Suppressor macrophage treated with lipopolysaccharide for 4 hours (primary cell): Measurements from ENCODE around the gene TWNK.

ENCODE experiments used
- DNase-seq: peaks from one replicate; pipeline ENCODE4 v3.0.0-alpha.2; 2020

TWNK gene

DNA sequence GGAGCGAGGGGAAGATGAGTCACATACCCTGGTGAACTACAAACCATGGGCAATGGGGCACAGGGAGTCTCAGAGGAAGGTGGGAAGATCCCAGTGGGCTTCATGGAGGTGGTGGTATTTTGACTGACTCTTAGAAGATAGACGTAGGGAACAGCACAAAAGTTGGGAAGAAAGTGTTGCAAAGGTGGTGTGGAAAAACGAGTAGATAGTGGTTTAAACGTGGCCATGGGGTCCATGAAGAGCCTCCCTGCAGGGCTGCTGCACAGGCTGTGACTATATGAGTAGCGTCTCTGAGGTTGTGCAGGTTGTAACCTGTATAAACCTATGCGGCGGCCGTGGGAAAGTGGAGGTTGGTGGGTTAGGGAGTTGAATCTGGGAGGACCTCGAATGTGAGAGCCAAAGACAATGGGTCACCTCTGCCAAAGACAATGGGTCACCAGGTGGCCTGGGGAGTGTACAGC lies 26.1 kb downstream of the TWNK start:
- no peak for DNase-seq

DNA sequence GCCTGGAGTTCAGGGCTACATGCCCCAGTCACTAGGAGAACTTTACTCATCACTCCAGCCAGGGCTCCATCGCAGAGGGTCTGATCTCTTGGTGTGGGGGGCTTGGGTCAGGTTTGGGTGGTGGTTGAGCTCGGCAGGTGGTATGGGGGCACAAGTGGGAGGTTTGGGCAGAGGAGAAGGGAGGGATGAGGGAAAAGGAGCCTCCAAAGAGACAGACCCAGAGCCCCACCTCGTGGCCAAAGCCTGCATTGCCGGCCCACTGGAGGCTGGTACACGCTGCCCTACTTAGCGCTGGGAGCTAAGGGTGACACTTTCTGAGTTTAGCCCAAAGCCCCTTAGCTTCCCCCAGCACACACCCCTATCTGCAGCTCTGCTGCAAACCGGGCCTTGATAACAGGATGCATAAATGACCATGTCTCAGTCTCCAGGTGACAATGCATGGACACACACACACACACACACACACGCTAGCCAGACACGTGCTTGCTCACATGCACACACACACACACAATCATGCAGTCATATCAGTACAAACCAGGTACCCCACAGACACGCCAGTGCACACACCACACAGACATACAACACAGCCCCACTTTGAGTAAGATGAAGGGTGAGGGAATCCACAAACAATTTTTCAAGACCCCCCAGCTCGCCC lies 27.0 kb downstream of the TWNK start:
- DNase-seq = peak; percentile 86

- DNase-seq = peak; percentile 55
These were observed 27.7 kb downstream of the TWNK start for GRCh38 chr10:101014966-101015581.

DNA sequence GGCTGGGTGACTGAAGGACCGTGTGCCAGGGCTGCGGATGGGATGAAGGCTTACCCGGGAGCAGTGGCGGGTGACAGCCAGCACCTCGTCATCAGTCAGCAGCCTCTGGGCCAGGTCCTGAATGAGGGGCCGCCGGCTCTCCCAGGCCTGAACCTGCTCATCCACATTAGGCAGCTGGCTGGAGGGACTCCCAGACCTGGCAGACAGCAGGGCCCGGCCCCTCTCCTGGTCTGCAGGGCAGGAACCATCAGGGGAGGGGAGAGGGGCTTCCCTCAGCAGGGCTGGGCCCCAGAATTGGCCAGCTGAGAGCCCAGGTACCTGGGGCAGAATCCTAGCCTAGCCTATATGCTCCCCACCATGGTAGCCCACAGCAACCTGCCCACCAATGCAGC lies 28.2 kb downstream of the TWNK start:
- no peak for DNase-seq

DNA sequence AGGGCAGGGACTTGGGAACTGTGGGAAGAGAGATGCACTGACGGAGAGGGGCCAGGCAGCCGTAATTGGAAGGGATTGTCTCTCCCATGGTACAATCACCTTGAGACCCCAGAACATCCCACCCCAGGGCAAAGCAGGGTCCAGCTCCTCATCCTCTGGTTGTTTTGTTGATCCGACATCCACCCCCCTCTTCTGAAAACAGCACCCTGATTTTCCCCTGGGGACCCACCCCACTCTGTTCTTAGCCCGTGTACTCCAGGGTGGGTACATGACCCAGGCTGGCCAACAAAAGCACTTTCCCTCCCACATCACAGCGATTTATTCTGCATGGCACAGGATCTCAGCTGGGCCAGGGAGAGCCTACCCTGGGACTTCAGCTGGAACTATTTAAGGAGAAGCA lies 29.5 kb downstream of the TWNK start:
- no peak for DNase-seq

- peak; percentile 72 for DNase-seq
These were observed 30.8 kb downstream of the TWNK start for GRCh38 chr10:101018118-101018599.

GRCh38 chr10:101018600-101019439 lies 31.5 kb downstream of the TWNK start:
- DNase-seq = peak; percentile 89

GRCh38 chr10:101019440-101019703 lies 32.0 kb downstream of the TWNK start:
- no peak for DNase-seq

DNA sequence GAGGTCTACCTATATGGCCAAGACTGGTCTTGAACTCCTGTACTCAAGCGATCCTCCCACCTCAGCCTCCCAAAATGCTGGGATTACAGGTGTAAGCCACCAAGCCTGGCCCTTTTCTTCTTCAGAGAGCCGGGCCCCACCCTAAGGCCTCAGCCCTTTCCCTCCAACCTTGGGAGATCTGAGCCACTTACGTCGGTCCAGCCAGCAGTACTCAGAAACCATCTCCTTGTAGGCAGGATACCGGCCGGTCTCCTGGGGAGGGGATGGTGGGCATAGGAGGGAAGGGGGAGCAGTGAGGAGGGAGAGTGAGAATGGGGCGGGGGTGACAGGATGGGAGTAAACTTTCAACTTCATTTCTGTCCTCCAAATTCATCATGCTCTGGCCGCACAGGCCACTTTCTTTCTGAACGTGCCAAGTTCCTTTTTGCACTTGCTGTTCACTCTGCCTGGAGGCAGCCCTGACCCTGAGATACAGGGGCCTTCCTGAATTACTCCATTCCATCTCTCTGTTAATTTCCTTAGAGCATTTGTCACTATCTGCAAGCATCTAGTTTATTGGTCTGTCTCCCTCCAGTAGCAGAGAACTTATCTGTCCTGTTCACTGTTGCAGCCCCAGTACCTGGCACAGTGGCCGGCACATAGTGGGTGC lies 33.2 kb downstream of the TWNK start:
- peak; percentile 72 for DNase-seq

GRCh38 chr10:101021239-101021638 lies 33.9 kb downstream of the TWNK start:
- no peak for DNase-seq

DNA sequence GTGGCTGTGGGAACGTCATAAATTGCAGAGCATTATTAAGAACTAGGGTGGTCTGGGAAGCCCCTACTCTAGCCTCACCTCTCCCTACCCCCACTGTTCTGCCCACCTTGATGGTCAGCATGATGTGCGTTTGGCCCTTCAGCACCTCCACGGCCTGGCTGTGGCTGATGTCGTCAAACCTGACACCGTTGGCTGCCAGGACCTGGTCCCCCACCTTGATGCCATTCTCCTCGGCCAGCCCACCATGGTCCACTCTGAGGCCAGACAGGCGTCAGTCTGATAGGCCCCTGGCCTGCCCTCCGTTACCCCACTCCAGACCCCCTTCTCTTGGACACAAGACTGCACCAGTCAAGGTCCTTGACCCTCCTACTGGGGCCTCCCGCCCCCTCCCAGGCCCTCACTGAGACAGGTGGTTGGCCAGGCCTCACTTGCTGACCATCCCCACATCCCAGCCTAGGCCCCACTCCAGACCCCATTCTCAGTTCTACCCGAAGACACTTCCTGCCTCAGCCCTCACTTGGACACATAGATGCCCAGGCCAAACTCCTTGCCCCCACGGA lies 34.4 kb downstream of the TWNK start:
- DNase-seq = no peak

DNA sequence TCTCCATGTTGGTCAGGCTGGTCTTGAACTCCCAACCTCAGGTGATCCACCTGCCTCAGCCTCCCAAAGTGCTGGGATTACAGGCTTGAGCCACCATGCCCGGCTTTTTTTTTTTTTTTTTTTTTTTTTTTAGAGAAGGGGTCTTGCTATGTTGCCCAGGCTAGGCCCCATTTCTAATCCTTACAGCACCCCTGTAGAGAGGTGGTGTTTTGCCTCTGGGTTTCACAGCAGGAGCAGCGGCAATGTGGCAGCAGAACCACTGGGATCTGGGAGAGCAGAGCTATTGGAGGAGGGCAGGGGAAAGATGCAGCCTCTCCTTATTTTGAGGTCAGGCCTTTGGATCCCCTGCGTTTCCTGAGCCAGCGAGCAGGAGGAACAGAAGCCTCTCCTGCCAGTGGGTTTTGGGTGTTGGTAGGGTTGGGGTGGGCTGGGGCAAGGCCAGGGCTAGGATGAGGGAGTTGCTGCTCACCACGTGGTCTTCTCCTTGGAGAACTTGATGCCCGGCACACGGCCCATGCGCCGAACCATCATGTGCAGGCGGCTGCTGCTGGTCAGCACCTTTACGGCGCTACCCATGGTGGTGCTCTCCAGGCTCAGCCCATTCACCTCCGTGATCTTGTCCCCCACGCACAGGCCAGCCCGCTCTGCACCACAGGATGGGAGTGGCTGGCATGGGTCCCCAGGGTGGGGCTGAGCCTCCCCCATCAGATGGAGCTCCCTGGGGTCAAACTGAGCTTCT lies 35.8 kb downstream of the TWNK start:
- no peak for DNase-seq

GRCh38 chr10:101027106-101027720 lies 39.9 kb downstream of the TWNK start:
- peak; percentile 59 for DNase-seq

DNA sequence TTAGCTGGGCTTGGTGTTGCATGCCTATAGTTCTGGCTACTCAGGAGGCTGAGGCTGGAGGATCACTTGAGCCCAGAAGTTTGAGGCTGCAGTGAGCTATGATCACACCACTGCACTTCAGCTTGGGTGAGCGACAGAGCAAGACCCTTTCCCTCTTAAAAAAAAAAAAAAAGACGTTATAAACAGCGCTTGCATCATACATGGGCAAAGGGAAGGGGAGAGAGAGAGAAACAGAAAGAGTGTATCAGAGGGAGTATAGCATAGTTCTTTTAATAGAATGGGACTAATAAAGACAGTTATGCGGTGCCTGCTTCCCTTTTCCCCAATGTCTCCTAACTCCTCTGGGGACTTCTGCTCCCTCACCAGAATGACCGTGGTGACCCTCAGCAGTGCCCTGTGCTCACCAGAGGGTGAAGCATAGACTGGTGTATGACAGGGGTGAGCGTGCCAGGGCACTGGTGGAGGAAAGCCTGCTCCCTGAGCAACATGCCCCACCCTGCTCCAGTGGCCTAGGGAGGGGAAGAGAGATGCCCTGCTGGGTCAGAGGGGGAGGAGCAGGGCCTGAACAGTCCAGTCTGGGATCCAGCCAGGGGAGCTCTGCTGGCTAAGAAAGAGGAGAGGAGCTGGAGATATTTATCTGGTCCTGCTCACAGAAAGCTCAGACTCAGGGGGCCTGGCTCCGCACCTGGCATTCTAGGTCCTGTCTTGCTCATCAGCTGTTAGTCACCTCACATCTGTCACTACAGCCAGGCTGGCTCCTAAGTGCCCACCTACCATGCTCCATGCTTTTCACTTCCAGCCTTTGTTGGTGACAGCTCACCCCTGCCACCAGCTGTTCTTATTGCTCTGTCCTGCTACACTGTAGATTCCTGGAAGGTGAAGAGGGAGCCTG lies 41.3 kb downstream of the TWNK start:
- peak; percentile 90 for DNase-seq

DNA sequence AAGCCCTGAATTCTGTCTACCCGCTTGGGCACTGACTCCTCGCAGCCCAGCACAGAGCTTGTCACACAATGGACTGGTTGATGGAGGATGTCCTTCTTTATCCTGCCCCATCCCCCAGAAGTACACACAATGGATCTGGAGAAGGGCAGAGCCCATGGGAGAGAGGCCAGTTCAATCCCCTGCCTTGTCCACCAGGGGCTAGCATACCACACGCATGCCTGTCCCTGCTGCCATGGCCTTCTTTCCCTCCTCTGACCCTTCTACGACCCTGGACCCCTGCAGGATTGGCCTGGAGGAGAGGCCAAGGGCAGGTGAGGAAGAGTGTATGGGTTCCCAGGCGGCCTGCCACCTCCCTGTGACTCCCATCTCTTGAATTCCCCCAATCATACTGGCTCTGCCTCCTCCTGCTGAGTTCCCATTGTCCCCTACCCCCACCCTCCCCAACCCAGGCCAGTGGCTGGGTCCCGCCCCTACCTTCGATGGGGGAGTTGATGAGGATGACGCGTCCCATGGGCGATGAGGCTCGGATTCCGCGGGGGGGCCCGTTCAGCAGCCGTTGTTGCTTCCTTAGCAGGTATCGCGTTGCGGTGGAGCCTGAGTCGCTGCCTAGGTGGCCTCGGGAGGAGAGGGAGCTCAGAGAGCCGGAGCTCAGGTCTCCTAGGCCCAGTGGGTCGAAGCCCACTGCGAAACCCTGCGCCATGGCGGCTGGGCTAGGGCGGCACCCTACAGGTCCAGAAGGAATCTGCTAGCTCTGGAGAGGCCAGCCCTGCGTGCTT lies 42.4 kb downstream of the TWNK start:
- DNase-seq = no peak

DNA sequence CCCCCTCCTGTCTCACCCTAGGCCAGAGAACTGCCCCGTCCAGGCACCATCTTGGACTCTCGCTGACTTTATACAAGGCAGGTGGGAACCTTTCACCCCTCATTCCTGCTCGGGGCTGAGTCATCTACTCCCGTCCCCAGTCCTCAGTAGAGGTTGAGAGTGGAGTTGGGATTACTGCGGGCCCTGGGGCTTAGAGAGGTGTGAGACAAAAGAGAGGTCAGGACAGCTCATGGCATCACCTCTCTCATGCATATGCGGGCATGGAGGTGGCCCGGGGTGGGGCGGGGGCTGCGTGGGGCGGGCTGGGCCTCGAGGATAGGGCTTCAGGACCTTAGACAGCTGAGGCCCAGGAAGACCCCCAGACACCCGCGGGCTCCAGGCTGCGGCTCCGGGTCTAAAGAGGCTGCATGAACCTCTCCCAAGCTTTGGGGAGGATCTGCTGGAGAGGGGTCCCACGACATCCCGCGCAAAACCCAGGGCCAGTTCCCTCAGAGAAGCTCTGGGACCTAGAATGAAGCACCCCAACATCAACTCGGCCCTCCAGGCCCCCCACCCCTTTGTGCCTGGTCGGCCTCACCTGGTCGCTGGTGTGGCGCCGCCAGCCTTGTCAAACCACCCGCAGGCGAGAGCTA lies 43.3 kb downstream of the TWNK start:
- DNase-seq = no peak

GRCh38 chr10:101031128-101031795 lies 43.9 kb downstream of the TWNK start, which contains the start of the genes PDZD7 and SFXN3:
PDZD7 (minus strand) TSS chr10:101031129; CDS start chr10:101030219, 910 bp downstream.
SFXN3 (plus strand) TSS chr10:101031234; CDS start chr10:101034695, 3,461 bp downstream.
- peak; percentile 97 for DNase-seq

DNA sequence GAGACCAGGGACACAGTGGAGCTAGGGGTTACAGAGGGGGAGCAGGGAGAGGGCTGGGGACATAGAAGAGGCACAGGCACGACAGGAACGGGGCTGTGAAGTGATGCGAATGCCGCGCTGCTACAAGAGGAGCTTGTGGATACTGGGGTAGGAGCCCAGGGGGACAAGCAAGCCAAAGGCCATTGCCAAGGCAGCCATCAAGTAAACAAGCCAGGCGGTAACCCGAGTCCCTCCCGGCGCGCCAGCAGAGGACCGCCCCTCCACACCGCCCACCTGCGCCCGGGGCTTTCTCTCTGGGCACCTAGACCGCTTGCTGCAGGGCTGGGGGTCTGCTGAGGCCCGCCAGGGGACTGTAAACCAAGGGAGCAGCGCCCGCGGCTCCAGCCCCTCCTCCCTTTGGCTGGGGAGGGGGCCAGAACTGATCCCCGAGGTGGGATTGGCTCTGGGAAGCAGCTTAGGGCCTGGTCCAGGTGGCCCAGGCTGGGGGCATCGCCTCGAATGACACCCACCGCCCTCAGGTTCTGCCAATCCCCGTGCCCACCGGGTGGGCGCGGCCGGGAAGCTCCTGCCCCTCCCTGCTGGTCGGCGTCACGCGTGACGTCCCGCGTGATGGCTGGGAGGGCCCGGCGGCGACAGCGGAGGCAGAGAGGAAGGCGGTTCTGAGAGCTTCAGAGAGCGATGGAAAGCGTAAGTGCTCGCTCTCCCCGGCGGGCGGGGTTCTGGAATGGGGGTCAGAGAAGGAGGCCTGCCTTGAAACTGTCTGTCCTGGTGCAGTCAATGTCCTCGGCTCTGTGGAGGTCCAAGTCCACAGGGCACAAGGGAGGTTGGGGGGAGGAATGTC lies 44.7 kb downstream of the TWNK start:
- DNase-seq = peak; percentile 90
